MM.1S (cell line): ENCODE measurements around the gene TPD52L2.

Source experiments
- CTCF ChIP-seq: fragments of 300-600 bp; sonication (generic); IDR thresholded peaks from 2 replicates; pipeline ENCODE4 v1.5.1; 2016; ENCODE audit warnings: antibody characterized with exemption, low read length, mixed read lengths
- EZH2 ChIP-seq: fragments of 300-600 bp; sonication (generic); optimal IDR thresholded peaks from 2 replicates; pipeline ENCODE3; 2017; ENCODE audit warnings: low read depth, mild to moderate bottlenecking, antibody characterized with exemption, low read length, mixed read lengths
- EZH2phosphoT487 ChIP-seq: fragments of 300-600 bp; sonication (generic); IDR thresholded peaks from 2 replicates; pipeline ENCODE4 v1.6.1; 2018; ENCODE audit warnings: antibody characterized with exemption, low read length

DNA sequence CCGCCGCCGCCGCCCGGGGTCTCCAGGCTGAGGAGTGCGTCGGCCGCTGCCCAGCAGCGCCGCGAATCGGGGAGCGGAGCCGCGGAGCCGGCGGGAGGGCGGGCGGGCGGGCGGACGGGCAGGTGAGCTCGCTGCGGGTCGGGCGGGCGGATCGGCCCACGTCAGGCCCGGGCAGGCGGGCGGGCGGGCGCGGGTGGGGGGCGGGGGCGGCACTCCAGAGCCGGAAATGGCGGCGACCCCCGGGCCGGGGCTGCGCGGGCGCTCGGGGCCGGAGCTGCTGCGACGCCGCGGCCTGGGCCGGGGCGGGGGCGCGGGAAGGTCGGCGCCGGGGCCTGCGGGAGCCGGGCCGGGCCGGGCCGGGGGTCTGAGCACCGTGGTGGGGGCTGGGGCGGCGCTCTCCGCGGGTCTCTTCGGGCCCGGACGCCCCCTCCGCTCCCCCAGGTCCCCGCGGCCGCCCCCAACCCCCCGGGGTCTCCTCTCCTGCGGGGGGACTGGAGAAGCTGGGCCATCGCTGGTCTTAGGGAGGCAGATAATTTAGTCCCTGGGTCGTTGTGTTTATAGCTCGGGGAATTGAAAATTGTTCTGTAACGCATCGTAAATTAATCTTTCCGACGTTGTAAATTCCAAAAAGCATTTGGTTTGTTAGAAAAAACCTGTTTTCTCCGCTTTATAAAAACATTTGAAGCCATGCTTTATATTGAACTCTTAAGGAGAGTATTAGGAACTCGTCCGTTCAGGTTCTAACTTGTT is 30.3 kb downstream of the TPD52L2 start:
- TF ChIP-seq CTCF (no peak), EZH2phosphoT487 (no peak), EZH2 (no peak)
